GM21619 (cell line): ENCODE results near the gene ATP6V0A4.
"Not testable (repeated sequence)": the region's sequence is repeated elsewhere in the genome, so short reads cannot be mapped to it uniquely, and the experiment has no call there.

Source experiments
- ATAC-seq: cut with Tn5 transposase; IDR thresholded peaks from one replicate; pipeline ENCODE4 v1.9.1; 2021; ENCODE audit not compliant: unreplicated experiment

ATP6V0A4 gene

GRCh38 chr7:138705167-138705566 is 92.8 kb downstream of the ATP6V0A4 start:
- no peak for ATAC-seq

- ATAC-seq: no peak
Measured at GRCh38 chr7:138701537-138701923, 96.5 kb downstream of the ATP6V0A4 start.

- ATAC-seq: no peak
Measured at GRCh38 chr7:138700857-138701536, 97.0 kb downstream of the ATP6V0A4 start, which contains the start of gene SVOPL. Gene SVOPL (minus strand): TSS chr7:138701362. CDS start chr7:138679045, 22,317 bp downstream.

GRCh38 chr7:138699661-138700060 is 98.3 kb downstream of the ATP6V0A4 start:
- no peak for ATAC-seq

- ATAC-seq: no peak
Measured at GRCh38 chr7:138698281-138698680, 99.7 kb downstream of the ATP6V0A4 start.

- ATAC-seq: no peak
Measured at GRCh38 chr7:138697535-138698182, 100.3 kb downstream of the ATP6V0A4 start.

GRCh38 chr7:138695776-138696175 is 102.2 kb downstream of the ATP6V0A4 start:
- ATAC-seq: not testable (repeated sequence)

- no peak for ATAC-seq
Measured at GRCh38 chr7:138695106-138695505, 102.9 kb downstream of the ATP6V0A4 start.

GRCh38 chr7:138691178-138691577 is 106.8 kb downstream of the ATP6V0A4 start:
- ATAC-seq: no peak

GRCh38 chr7:138690495-138690894 is 107.5 kb downstream of the ATP6V0A4 start:
- no peak for ATAC-seq

- not testable (repeated sequence) for ATAC-seq
Measured at GRCh38 chr7:138688037-138688436, 110.0 kb downstream of the ATP6V0A4 start.

- ATAC-seq: no peak
Measured at GRCh38 chr7:138684340-138684739, 113.7 kb downstream of the ATP6V0A4 start.

GRCh38 chr7:138679793-138680192 is 118.2 kb downstream of the ATP6V0A4 start:
- no peak for ATAC-seq

- no peak for ATAC-seq
Measured at GRCh38 chr7:138670594-138670993, 127.4 kb downstream of the ATP6V0A4 start.

GRCh38 chr7:138669364-138669763 is 128.6 kb downstream of the ATP6V0A4 start:
- ATAC-seq: no peak

- ATAC-seq: no peak
Measured at GRCh38 chr7:138668946-138669345, 129.1 kb downstream of the ATP6V0A4 start.

GRCh38 chr7:138668229-138668596 is 129.8 kb downstream of the ATP6V0A4 start:
- ATAC-seq: no peak

- ATAC-seq: no peak
Measured at GRCh38 chr7:138667535-138668228, 130.3 kb downstream of the ATP6V0A4 start.

GRCh38 chr7:138666385-138666784 is 131.6 kb downstream of the ATP6V0A4 start:
- no peak for ATAC-seq

- no peak for ATAC-seq
Measured at GRCh38 chr7:138665669-138666140, 132.3 kb downstream of the ATP6V0A4 start.

- no peak for ATAC-seq
Measured at GRCh38 chr7:138665249-138665648, 132.7 kb downstream of the ATP6V0A4 start.
